ENCODE results near the gene NSMCE4A.

DNA sequence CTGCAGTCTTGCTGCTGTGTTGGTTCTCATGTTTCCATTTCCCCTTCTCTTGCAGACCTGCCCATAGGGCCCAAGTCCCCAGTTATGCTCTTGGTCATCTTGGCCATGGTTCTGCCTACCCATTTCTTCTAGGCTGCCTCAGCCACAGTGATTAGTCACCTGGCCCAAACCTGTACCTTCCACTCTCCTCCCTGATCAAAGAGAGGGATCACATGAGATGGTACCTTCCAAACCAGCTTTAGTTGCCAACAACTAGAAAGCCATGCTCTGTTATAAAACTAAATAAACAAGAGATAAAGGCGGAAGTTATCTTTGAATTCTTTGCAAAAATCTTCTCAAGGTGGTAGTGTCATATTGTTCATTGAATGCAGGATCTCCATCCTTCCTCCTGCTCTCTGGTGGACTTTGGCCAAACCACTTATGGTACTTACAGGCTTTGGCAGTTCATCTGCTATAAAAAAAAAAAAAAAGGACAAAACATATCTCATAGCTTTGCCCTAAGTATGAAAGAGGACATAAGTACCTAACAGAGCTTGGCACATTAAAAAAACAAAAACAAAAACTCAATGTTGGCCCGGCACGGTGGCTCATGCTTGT, 39.7 kb upstream of the NSMCE4A start:
- TF ChIP-seq EZH2phosphoT487 (IDR thresholded peaks at IDR 0.05; ENCODE audit: insufficient read depth, low read depth) (no peak), EZH2 (IDR thresholded peaks at IDR 0.05; ENCODE audit: insufficient read depth, poor library complexity, severe bottlenecking) (no peak)
